ENCODE data around the gene F8.
"Not testable (repeated sequence)": the region's sequence is repeated elsewhere in the genome, so short reads cannot be mapped to it uniquely, and the experiment has no call there.

- TF ChIP-seq POLR2AphosphoS5 (IDR thresholded peaks at IDR 0.05); EZH2 (IDR thresholded peaks at IDR 0.05; ENCODE audit: borderline replicate concordance, insufficient read depth, low read length, poor library complexity, severe bottlenecking): not testable (repeated sequence)
These were observed 206.1 kb downstream of the F8 start for GRCh38 chrX:154816326-154816898.
